DMS79 (cell line): Measurements from ENCODE around the gene SYT3.

ENCODE experiments used
- DNase-seq: peaks from one replicate; lab custom pipeline; 2025; lab: John Stamatoyannopoulos, UW

Gene SYT3

DNA sequence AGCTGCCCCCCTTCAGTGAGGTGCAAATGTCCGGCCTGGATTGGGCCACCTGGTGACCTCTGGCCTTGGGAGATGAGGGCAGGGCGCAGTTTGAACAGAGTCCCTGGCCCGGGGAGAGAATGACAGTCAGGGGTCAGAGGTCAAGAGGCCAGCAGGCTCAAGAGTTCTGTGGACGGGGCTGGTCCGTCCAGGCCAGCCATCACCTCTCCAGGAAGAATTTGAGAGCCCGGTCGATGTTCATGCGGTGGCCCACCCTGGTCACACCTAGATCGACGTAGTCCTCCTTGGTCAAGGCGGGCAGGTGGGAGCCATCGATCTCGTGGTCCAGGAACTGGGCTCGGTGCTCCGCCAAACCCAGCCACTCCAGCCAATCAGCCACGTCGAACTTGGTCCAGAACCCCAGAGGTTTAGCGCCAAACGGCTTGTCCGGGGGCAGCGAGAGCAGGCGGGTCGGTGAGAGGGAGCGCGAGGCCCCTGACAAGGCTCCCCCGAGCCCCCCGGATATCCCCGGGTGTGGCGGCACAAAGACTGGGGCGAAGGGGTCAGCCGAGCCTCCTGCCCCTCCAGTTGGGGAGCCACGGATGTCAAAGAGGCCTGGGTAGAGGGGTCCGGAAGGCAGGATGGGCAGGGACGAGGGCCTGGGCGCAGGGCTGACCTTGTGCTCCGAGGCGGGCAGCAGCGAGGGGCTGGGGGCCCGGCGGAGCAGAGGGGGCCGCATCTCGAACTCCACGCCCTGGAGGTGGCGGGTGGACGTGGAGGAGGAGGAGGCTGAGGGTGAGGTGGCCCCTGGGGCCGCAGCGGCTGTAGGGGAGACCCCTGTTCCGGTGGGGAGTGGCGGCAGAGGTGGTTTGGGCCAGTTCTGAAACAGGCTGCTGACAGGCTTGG is 22.3 kb upstream of the SYT3 start:
- DNase-seq: no peak

- no peak for DNase-seq
Measured at GRCh38 chr19:50661023-50661422, 21.3 kb upstream of the SYT3 start.

- DNase-seq: no peak
Measured at GRCh38 chr19:50660088-50660366, 20.3 kb upstream of the SYT3 start.

DNA sequence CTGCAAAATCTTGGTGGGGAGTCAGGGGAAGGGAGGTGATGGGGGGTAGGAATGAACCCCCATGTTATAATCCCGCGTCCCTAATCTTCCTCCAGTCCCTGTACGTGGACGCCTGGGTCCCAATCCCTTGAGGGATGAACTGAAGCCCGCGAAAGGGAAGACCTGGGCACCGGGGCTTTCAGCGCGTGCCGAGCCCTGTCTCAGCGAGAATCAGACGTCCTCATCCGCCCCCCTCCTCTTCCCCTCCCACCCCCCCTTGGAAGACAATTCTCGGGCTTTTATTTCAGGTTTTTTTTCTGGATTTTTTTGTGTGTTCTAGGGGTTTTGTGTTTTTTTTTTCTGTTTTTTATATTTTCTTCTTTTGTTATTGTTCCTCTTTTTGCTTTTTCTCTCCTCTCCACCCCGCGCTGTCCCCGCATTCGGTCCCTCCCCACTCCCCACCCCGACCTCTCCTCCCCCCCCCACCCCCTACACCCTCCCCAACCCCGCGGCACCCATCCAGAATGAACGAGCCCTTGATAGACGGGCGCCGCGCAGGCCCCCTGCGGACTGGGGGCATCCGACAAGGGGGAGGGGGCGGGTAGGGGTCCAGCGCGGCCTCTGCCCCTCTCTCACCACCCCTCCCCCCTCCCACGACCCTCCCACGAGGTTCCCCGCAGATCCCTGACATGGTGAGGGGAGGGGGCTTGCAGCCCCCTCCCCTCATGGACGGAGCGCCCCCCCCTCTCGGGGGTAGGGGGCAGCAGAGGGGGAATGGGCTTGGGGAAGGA is 19.8 kb upstream of the SYT3 start:
- no peak for DNase-seq

- peak; percentile 83 for DNase-seq
Measured at GRCh38 chr19:50658441-50659317, 19.0 kb upstream of the SYT3 start.

- DNase-seq: peak; percentile 100
Measured at GRCh38 chr19:50657712-50658440, 18.2 kb upstream of the SYT3 start.

- no peak for DNase-seq
Measured at GRCh38 chr19:50657222-50657669, 17.6 kb upstream of the SYT3 start.

DNA sequence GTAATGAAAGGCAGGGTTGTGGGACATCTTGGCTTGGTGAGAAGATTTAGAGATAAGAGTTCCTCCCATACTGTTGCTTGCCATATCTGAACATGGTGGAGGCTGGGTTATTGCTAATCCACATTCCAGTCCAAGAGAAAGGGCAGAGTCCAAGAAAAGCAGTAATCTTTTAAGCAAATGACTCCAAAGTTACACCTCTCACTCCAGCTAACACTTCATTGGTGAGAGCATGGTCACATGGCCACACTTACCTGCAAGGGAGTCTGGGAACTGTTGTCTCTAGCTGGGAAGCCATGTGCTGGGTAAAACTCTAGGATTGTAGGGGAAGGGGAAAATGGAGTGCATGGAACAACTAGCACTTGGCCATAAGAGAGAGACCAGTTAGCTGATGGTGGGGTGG is 15.2 kb upstream of the SYT3 start:
- DNase-seq: no peak

- no peak for DNase-seq
Measured at GRCh38 chr19:50652722-50653121, 13.0 kb upstream of the SYT3 start.

DNA sequence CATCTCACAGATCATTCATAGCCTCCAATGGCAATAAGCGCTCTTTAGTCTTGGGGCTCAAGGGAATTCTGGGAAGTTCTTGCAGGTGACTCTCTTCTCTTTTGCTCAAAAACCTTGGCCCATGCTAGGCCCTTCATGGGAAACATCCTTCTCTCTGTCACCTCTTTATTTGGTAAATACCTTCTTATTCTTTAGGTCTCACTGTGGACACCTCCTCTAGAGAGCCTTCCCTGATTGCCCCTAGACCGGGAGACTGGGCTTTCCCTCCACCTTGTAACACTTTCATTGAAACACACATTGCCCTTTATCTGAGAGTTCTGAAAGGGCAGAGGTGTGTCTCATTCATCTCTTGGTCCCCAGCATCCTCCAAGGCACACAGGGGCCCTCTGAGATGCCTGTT is 11.5 kb upstream of the SYT3 start:
- DNase-seq: no peak

DNA sequence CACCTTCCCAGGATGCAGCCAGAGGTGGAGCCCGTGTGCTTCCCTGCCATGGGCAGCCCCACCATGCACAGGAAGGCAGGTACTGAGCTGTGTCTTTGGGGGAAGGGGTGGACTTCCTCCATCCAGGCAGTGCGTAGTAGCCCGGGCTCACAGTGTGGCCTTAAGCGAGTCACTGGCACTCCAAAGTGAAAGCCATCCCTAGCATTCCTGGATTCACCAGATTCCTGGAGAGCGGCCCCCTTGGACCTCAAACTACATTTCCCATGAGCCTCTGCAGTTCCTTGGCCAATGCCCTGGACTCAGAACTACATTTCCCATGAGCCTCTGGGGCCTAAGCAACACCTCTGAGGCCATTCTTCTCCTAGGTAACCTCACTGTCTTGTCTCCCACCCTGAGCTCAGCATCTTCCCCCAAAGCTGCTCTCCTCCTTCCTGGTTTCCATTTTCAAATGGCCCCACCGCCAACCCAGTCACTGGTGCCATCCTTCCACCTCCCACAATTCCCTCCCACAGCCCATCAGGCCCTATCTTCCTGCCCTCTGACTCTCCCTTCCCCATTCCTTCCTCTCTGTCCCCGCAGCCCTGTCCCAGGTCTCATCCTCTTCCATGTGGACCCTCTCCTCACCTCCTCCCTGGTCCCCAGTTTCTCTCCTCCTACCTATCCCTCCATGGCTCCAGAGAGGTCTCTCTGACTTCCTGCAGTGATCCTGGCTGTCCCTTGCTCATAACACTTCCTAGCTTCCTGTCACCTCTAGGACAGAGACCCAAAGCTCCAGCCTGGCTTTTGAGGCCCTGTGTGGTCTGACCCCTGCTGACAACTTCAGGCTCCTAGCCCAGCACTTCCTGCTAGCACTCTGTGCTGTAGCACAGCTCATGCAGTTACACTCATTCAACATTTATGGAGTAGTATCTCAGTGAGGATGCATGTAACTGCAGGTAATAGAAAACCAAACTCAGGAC is 10.0 kb upstream of the SYT3 start, which contains the start of gene C19orf81:
TSS of gene C19orf81 (plus strand) at position 13 of the 959 bp plus-strand sequence. CDS start at position 13, 0 bp downstream.
- no peak for DNase-seq

DNA sequence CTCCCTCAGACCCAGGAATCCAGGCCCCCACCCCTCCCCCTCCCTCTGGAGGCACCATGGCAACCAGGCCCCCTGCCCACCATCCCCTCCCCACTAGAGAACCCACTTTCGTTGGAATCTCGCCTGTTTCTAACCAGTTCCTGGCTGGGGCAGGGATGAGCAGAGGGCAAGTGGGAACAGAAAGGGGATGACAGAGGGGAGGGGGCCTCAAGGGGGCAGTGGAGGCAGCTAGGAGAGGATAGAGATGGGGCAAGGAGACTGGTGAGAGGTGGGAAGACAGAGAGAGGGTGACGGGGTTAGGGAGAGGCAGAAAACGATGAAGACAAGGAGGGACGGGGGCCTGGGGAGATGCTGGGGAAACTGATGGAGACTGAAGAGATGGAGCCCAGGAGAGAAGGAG is 9.0 kb upstream of the SYT3 start:
- DNase-seq: no peak

DNA sequence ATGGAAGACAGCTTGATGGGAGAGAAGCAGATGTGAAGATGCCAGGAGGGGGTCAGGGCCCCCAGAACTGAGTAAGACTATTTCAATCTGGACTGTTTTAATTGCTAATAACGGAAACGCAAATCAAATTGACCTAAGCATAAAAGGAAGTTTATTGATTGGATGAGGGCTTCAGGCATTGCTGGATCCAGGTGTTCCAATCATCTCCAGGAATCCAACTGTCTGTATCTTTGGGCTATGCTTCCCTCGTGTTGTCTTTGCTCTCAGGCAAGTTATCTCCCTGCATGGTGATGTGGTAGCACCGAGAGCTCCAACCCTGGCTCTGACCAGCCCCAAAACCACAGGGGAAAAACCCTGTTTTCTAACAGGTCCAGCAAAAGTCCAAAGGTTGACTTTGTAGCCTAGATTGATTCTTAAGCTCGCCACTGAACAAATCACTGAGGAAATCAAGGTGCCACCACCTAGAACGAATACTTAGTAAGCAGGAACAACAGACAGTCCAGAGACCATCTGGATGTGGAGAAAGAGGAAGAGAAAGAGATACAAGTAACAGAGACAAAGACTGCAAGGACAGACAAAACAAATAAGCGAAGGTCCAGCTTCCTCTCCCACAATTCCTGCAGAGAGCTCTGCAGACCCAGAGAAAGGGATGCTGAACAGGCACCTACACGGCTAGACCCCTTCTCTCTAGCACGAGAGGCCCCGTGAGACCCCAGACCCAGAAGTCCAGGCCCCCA is 8.4 kb upstream of the SYT3 start:
- no peak for DNase-seq

DNA sequence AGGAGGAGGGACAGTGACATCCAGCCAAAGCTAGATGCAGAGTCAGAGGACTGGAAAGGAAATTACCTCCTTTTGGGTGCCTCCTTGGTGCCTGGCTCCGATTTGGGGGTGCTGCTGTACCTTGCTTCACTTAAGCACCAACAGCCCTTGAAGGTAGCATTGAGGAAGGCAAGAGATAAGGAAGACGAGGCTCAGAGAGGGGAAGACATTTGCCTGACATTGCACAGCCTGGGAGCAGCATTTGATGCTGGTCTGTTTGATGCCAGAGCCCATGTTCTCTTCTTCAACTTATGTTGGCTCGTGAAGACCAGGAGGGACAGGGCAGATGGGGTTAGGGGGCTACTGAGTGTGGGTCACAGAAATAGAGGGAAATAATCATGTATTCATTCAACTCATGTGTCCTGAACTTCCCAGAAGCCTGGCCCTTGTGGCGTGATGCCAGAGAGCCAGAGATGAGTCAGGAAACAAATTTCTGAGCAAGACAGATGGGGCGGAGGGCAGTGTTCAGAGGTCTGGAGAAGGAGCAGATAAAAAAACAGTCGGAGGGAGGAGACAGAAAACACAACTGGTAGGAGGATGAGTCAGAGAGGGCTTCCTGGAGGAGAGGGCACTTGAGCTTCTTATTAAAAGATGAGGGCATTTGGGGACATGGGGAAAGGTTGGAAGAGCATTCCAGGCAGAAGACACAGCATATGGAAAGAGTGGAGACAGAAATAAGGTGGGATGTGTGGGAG is 6.6 kb upstream of the SYT3 start:
- DNase-seq: no peak

DNA sequence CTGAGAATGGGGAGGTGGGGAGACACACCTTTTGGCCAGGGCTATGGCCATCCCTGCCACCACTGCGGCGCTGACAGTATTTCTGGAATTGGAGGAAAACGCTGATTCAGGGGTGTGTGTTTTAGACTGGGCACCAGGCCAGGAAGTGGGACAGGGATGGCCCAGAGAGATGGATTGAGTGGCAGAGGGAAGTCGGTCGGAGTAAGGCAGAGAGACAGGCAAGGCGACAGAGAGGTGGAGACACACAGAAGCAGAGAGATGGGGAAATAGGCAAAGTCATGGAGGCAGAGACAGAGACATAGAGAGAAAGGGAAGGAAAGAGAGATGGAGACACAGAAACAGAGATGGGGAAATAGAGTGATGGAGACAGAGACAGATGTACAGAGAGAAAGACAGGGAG is 5.4 kb upstream of the SYT3 start:
- DNase-seq: no peak

- no peak for DNase-seq
Measured at GRCh38 chr19:50644315-50644915, 4.7 kb upstream of the SYT3 start.

DNA sequence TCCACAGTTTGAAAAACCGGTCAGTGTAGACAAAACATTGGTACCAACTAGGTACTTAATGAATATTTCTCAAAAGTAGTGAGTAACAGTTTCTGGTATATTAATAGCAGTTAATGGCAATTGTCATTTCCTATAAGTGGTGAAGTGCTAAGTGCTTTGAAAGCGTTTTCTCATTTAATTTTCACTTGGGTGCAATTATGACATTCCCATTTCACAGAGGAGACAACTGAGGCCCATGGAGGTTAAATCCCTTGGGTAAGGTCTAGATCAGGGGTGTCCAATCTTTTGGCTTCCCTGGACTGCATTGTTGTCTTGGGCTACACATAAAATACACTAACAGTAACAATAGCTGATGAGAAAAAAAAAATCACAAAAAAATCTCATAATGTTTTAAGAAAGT is 687 bp upstream of the SYT3 start:
- no peak for DNase-seq

GRCh38 chr19:50638600-50638999 is 1.1 kb downstream of the SYT3 start:
- no peak for DNase-seq
